ENCODE results near the gene IQSEC3.
"Not testable (repeated sequence)": the region's sequence is repeated elsewhere in the genome, so short reads cannot be mapped to it uniquely, and the experiment has no call there.

IQSEC3 gene

DNA sequence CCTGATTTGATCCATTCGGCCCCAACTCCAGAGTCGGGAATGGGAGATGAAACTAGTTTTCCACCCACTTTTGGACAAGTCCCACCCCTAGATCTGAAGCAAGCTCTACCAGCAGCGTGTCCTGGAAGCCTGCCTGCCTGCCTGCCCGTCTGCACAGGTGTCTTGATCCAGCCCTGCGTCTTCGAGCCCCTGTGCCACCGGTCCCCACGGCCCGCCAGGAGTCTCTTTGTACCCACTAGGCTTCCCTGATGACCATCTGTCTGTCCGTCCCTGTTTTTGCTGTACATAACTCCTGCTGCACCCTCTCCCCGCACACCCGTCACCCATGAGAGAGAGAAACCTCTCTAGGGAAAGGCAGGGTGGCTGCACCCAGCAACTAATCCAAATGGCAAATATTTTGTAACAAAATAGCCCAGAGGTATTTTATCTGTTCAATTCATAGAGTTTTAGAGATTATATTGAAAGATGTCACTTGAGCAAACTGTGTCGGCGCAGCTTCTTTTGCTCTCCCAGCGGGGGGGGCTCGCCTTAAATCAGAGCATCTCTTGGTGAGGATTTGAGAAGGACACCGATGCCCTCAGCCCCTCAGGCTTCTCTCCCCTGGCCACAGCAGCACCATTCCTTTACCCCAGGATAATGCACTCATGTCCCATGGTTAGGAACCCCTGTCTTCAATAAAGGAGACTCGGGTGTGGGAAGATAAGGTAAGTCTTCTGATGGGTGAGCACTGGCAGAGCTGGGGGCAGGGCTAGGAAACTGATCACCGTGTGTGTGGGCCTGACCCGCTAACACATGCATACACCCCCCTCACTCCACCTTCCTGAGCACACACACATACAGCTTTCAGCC, 111.6 kb downstream of the IQSEC3 start:
- DNase-seq (ENCODE audit: low spot score), result no peak

DNA sequence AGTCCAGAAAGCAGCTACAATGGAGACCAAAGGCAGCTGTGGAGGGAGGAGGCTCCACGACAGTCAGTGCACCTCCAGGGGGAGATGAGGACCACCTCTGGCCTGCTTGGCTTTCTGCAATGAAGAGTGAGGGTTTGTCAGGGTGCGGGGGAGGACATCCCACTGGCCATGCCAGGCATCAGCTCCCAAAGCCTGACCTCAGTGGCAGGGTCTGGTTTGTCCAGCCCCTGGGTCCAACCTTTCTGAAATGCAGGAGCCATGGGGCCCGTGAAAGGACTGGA, 112.2 kb downstream of the IQSEC3 start:
- DNase-seq (ENCODE audit: low spot score), result no peak

DNA sequence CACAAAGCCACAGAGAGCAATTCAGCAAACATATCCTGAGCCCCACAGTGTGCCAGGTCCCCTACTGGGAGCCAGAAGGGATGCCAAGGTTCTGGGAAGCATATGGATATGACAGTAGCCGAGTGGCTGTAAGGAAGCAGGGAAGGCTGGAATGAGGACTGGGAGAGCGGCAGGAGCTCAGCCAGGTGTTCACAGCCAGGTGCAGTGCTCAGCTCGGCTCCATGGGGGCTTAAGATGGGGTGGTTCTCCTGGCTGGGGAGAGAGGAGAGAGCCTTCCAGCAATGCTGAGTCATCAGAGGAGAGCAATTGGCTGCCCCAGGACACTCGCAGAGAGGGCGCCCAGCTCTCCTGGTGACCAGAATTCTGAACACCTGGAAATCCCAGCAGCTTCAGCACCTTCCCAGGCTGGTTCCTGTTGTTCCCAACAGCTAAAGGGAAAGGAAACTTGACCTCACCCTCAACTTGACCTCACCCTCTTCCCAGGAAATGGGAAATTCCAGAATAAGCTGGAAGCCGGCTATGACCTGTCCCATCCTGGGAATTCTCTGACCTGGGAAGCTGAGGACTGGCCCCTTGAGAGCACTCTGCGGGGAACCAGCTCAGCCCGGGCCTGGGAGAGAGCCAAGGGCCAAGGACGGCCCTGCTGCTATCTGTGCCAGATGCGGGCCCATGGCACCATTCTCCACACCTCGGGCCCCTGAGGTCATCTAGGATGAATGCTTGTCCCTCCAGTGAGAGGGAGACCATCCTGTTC, 112.7 kb downstream of the IQSEC3 start:
- DNase-seq (ENCODE audit: low spot score), result no peak

DNA sequence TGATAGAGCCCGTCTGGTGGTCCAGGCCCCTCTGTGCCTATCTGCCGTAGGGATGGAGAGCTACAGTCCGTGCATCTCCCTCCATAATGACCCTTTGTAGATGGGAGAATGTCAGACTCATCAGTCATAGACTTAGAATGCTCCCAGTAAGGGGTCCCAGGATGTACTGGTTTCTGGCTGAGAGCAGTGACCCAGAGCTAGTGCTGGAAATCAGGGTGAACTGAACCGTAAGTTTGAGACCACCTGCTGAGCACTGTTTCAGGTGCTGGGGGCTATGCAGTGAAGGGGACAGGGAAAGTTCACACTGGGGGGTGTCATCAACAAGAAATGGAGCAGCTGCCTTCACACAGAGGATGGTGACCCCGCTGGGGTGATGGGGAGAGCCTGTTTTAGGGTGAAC, 113.3 kb downstream of the IQSEC3 start:
- no peak for DNase-seq (ENCODE audit: low spot score)

DNA sequence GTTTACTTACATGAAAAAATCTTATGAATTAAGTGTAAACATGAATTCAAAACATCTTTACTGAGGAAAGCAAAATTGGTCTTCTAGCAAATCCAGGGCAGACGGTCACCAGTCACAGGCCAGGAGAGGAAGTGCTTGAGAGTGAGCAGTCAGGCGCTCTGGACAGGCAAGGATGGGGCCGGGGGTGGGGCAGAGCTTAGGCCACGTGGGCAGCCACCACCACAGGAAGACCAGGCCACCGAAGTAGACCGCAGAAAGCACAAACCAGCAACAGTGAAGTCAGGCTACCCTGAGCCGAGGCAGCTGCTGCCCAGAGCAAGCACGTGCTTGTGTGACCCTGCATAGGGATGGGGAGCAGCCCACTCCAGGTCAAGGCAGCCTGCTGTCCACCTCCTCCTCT, 113.9 kb downstream of the IQSEC3 start:
- no peak for DNase-seq (ENCODE audit: low spot score)

DNA sequence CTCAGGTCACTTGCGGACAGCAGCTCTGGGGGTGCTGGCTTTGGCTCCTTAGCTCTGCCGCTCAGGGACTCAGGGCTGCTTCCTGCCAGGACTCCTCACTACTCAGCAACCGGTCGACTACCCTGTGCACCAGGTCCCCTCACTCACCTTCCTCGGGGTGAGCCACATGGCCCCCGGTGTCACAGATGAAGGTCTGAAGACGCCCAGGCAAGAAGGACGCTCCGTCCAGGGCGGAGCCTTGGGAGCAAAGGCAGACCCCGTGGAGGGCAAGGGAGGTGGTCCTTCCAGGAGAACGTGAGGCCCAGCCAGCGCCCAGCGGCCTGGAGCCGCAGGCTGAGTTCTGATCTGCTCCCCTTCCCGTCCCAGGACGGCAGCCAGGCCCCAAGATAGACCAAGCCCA, 115.4 kb downstream of the IQSEC3 start:
- DNase-seq (ENCODE audit: low spot score), result no peak

DNA sequence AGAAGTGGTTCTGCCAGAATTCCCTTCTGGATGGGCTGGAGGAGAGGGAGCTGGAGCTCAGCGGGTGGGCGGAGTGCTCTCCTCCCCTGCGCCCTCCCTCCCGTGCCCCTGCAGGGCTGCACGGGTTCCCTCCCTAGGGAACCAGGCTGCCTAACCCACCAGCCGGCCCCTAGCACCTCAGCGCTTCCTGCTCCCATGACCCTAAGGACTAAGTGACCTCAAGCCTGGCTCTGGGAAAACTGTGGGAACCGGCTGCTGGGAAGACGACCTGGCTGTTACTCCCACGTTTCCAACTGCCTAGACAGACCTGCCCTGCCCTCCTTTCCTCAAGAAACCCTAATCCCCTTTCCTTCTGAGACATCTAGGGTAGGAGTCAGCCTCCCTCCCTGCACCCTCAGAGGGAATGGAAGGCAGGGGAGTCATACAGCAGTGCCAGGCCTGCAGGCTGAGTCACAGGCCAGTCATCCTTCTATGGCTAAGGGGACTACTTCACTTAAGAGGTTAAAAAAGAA, 115.9 kb downstream of the IQSEC3 start:
- no peak for DNase-seq (ENCODE audit: low spot score)

DNA sequence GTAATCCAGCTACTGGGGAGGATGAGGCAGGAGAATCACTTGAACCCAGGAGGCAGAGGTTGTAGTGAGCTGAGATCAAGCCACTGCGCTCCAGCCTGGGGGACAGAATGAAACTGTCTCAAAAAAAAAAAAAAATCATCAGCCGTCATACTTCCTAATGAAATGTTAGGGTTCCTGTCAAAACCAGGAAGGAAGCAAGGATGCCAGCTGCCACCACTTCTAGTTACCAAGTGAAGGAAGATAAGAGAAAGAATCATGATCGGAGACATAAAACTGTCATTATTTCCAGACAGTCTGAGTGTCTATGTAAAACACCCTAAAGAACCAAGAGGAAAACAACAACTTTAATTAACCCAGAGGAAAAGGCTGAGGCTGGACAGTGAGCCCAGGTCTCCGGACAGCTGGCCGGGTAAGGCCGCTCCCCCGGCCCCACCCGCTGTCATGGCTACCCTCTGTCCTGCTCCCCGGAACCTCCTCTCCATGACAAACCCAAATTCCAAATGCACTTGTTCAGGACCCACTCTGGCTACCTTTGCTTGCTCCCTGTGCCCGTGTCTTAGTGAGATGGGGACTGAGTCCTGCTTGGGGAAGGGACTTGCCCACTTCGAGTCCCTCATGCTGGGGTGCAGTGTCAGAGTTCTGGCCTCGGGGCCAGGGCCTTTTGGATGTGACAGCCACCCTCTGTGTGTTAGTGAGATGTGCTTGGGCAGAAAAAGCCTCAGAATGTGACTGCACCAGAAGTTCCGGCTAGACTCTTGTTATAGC, 118.4 kb downstream of the IQSEC3 start:
- DNase-seq (ENCODE audit: low spot score), result no peak

DNA sequence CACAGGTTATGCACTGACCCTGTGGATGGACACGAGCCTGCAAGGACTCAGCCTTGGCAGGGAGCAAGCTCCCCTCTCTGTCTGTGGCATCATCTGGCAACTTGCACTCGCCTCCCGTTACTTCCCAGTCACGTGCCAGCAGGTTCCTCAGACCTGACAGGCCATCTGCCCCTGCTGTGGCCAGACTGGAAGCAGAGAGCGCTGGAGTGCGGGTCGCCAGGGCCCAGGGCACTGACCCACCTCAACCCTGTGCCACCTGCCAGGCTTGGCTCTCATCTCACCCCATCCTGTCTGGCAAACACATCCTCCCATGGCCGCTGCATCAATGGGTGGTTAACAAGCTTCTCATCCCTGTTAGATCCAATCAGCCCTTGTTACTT, 119.0 kb downstream of the IQSEC3 start:
- no peak for DNase-seq (ENCODE audit: low spot score)

DNA sequence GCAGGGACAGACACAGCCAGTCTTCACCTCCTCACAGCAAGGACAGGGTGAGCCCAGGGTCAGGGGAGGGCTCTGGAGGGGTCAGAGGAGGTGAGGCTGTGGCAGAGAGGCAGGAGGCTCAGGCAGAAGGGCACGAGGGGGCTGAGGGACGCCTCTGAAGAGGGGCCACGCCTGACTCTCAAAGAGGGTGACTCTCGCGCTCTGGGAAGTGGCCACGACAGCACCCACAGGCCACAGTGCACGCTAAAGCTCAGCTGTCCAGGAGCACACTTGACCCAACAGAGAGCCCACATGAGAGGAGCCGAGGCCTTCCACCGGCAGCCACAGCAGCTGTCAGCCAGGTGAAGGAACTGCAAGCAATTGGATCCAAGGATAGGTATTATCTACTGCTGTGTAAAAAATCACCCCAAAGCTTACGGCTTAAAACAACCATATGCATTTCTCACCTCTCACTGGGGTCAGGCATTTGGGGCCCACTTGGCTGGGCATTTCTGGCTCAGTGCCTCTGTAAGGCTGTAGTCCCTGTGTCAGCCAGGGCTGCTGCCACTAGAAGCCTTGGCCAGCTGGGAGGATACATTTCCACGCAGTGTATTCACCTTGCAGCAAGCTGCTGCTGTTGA, 119.5 kb downstream of the IQSEC3 start:
- DNase-seq (ENCODE audit: low spot score), result no peak

DNA sequence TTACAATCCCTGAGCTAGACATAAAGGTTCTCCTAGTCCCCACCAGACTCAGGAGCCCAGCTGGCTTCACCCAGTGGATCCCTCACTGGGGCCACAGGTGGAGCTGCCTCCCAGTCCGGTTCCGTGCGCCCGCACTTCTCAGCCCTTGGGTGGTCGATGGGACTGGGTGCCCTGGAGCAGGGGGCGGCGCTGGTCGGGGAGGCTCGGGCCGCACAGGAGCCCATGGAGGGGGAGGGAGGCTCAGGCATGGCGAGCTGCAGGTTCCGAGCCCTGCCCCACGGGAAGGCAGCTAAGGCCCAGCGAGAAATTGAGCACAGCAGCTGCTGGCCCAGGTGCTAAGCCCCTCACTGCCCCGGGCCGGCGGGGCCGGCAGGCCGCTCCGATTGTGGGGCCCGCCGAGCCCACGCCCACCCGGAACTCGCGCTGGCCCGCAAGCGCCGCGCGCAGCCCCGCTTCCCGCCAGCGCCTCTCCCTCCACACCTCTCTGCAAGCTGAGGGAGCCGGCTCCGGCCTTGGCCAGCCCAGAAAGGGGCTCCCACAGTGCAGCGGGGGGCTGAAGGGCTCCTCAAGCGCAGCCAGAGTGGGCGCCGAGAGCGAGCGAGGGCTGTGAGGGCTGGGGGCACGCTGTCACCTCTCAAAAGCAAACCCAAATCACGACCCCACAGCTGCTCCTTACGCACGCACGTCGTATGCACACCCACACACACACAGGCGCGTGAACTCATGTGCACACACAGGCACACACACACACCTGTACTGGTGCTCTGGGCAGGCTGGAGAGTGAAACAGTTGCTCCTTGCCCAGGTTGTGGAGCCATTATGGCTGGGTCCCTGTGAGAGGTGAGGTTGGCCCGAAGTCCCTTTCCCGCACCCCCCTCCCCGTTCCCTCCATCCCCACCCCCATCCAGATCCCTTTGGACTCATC, 121.7 kb downstream of the IQSEC3 start:
- not testable (repeated sequence) for DNase-seq (ENCODE audit: low spot score)

DNA sequence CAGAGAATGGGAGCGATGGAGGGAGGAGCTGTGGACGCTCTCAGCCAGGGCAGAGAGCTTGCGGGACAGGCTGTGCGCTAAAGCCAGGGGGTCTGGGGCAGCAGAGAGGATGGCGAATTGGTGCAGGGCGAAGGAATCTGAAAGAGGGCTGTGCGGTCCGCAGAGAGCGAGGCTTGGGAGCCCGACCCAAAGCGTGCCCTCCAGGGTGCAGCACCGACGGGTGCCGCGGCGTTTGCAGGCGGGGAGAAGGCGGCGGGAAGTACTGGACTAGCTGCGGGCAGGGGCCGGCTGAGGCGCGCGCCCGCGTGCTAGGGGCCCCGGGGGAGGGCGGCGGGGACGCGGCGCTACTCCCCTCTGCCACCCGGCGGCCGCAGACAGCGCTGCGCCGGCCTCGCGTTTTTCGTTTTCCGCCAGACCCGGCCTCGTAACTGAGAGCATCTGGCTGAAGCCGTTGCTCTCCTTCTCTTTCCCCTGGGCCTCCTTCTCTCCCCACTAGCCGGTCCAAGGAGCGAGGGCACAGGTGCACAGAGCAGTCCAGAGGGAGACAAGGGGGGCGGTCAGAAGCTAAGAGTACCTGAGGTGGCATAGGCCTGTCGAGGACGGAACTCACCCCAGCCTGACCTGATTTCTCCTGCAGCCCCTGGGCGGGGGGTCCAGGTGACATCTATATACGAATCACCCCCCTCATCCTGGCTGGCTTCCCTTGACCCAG, 122.5 kb downstream of the IQSEC3 start:
- peak; percentile 99 for DNase-seq (ENCODE audit: low spot score)

DNA sequence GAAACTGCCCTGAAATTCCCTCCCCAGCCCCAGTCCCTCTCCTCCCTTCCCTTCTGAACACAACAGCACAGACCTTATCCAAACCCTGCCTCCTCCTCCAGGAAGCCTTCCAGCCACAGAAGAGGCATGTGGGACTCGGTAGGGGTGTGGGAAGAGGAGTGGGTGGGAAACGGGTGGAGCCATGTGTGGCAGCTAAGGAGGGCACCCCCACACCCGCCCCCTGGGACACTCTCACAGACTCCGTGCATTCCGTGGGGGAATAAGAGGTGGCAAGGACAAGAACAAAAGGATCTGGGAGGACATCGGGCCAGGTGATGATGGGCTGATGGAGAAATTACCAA, 123.0 kb downstream of the IQSEC3 start:
- no peak for DNase-seq (ENCODE audit: low spot score)

DNA sequence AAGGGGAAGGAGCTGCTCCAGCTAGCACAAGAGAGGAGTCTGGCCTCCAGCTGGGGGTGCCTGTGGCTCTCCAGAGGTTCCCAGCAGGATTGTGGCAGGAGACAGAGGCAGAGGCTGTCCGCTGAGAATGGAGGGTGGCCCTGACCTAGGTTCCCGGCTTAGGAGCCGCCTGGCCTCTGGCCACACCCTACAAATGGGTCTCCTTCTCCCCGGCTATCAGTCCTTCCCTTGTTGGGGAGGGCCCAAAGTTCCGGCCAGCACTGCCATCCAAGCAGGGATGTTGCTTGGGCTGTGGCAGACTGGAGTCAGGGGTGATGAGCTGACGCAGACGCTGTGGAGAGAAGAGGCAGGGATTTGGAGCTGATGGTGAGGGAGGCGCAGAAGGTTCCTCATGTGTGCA, 124.3 kb downstream of the IQSEC3 start:
- no peak for DNase-seq (ENCODE audit: low spot score)

DNA sequence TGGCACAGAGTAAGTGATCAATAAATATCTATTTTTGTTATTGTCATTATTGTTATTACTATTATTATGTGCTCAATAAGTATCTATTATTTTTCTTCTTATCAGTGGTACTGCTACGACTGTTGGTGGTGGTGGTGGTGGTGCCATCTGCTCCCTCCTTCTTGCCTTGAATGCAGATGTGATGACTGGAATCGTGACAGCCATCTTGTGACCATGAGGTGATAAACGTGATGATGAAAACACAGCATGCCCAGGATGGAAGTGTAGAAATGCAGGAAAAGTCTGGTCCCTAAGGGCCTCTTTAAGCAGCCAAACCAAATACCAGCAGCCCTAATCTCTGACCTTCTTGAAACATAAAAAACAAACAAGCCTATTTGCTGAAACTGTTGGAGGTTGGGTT, 125.0 kb downstream of the IQSEC3 start:
- no peak for DNase-seq (ENCODE audit: low spot score)

DNA sequence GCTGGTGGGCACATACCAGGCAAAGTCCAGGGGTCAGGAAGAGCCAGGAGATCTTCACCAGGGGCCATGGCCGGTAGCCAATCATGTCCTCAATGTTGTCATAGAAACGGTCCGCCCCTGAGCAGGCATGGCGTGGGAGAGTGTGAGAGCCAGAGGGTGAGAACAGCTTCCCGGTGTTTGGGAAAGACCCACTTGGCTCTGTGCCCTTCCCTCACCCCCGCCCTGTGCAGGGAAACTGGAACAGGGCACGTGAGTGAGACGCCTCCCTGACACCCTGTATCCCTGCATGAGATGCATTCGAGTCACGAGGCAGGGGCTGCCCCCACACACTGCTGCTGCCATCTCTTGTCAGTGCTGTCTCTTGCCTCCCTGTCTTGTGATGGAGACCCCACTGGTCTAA, 126.7 kb downstream of the IQSEC3 start:
- DNase-seq (ENCODE audit: low spot score), result no peak

DNA sequence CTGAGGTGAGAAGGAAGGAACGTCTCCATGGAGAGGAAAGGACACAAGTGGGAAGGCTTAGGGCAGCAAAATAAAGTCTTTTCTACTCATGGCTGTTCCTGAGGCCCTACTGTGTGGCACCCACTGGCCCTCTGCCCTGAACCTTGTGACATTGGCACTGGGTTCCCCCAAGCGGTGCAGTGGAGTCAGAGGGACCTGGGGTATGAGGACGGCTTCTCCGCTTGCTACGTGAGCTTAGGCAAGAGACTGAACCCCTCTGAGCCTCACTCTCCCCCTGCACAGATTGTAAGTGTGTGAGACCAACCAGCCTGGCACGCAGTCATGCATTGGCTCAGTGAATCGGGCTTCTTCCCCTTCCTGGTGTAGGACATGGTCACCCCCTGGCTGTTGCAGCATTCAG, 127.7 kb downstream of the IQSEC3 start:
- DNase-seq (ENCODE audit: low spot score), result no peak

DNA sequence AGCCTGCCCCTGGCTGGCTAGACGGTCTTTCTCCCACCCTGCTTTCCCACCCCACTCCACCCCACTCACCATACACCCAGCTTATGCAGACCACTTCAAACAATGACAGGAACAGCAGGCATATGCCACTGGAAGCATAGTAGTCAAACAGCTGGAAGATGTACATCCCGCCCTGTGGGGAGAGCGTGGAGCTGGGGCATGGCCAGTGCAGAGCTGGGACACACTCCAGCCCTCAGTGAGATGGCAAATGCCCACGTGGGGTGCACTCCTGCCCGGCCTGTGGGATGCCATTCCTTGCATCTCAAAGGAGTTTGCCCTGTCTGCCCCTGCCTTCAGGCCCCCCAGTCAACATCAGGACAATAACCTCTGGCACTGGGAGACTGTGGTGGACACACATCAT, 128.6 kb downstream of the IQSEC3 start:
- DNase-seq (ENCODE audit: low spot score), result no peak

DNA sequence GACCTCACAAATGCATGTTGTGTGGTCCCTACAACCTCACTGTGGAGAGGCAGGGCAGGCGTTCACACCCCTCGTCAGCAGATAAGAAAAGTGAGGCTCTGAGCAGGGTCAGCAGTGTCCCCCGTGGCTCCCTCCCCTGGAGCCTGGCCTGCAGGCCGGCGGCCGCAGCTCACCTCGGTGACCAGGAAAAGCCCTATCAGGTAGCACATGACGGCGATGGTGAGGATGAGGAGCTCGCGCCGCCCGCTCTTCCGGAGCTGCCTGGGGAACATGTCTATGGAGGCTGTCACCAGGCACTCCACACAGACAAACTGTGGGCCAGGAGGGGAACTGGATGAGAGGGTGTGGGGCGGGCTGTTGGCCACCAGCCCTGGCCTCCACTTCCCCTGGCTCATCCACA, 129.4 kb downstream of the IQSEC3 start:
- no peak for DNase-seq (ENCODE audit: low spot score)

DNA sequence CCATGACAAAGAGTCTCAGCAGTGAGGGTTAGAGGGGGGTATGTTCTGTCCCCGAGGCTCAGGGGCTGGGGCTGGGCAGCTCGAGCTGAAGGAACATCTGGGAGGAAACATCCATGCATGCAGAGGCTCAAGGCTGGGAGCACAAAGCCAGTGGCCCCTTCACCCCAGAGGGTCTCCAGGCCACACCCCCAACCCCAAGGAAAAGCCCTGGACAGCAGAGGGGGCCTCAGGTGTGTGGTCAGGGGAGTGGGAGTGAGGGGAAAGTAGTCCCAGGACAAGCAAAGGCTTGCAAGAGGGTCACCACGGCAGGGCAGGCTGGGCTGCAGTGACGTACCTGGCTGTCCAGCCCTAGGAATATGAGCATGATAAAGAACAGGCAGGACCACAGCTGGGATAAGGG, 129.9 kb downstream of the IQSEC3 start:
- DNase-seq (ENCODE audit: low spot score), result no peak

DNA sequence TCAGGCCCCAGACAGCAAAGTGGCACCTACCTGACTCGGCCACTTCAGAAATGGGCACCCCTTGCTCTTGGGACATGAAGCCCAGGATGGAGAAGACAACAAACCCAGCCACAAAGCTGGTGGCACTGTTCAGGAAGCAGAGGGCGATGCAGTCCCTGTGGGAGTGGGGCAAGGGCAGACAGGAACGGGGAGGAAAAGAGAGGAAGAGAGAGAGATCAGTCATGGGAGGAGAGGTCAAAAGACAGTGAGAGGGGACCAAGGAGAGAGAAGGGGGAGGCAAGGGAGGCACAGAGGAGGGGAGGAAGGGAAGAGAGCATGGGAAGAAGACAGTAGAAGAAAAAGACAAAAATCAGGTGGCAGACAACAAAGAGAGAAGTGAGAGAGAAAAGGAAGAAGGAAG, 130.8 kb downstream of the IQSEC3 start:
- no peak for DNase-seq (ENCODE audit: low spot score)
